ENCODE results near the gene LDLRAD2. TPM values are rescaled to one million over a fixed set of nuclear protein-coding genes. Genes with fewer than 3 reads are reported as not detected.
A peak's percentile ranks its signal among the peaks of the same experiment; 100 is the strongest.
"Not testable (repeated sequence)": the region's sequence is repeated elsewhere in the genome, so short reads cannot be mapped to it uniquely, and the experiment has no call there.

The LDLRAD2 gene
- total and polyA plus RNA-seq, 5 experiments from 2014 or later = not detected

GRCh38 chr1:21775550-21775914 lies 36.5 kb upstream of the LDLRAD2 start:
- Mint-ChIP-seq H3K4me1 (peaks cover 27 to 65% (median 50%) of the 10 kb centered on the region in 4 donors), H3K27me3 (no peaks in the 10 kb centered on the region), H3K4me3 (no peak overlapping the region), H3K9me3 (no peaks in the 10 kb centered on the region), H3K36me3 (peaks cover 0 to 8% (median 5%) of the 10 kb centered on the region in 3 donors), H3K27ac (peak overlapping the region in 6 of 10 donors; percentile 27 to 74 (median 49))
- ATAC-seq = no peak
- no peak for DNase-seq
- POLR2A ChIA-PET = no interaction called here

DNA sequence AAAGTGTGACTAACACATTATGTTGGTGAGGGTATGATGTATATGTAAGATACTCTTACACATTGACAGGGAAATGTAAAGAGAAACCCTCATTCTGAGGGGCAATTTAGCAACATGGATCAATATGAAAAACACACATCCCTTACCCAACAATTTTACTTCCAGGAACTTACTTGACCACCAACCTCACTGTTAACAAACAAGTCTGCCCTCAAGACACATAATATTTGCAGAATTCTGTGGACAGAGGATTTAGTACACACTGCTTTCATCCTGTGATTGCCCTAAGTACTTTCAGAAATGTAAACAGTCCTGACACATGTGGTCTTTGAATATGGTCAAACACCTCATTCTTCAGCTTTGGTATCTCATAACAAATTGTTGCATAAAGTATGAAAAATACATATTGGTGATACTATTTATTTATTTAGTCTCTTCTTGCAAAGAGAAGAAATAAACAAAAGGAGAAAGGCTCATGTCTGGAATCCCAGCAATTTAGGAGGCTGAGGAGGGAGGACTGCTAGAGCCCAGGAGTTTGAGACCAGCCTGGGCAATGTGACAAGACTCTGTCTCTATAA lies 36.0 kb upstream of the LDLRAD2 start:
- no peak for ATAC-seq
- H3K27ac Mint-ChIP-seq = peak overlapping the region in 8 of 10 donors; percentile 11 to 65 (median 39)
- H3K36me3 Mint-ChIP-seq = peaks cover 0 to 8% (median 5%) of the 10 kb centered on the region in 3 donors
- DNase-seq = no peak
- POLR2A ChIA-PET = interaction anchor here (0.6 kb wide), 1 partner anchor 12 kb away, joined by 3 read pairs; no protein-coding TSS in a partner anchor
- no peaks in the 10 kb centered on the region for H3K9me3 Mint-ChIP-seq
- no peak overlapping the region for H3K4me3 Mint-ChIP-seq
- peaks cover 27 to 65% (median 50%) of the 10 kb centered on the region in 4 donors for H3K4me1 Mint-ChIP-seq
- H3K27me3 Mint-ChIP-seq = no peaks in the 10 kb centered on the region

GRCh38 chr1:21776925-21777324 lies 35.1 kb upstream of the LDLRAD2 start:
- POLR2A ChIA-PET = interaction anchor here (0.6 kb wide), 1 partner anchor 11 kb away, joined by 3 read pairs; no protein-coding TSS in a partner anchor
- not testable (repeated sequence) for H3K4me3 Mint-ChIP-seq, H3K9me3 Mint-ChIP-seq, H3K27me3 Mint-ChIP-seq, ATAC-seq, DNase-seq, H3K36me3 Mint-ChIP-seq
- Mint-ChIP-seq H3K27ac (peak overlapping the region in 4 of 10 donors; percentile 23 to 59 (median 44)), H3K4me1 (peaks cover 29 to 67% (median 54%) of the 10 kb centered on the region in 4 donors)

- H3K4me1 Mint-ChIP-seq = peaks cover 29 to 62% (median 50%) of the 10 kb centered on the region in 4 donors
- no peaks in the 10 kb centered on the region for H3K27me3 Mint-ChIP-seq
- peaks cover 0 to 8% (median 5%) of the 10 kb centered on the region in 3 donors for H3K36me3 Mint-ChIP-seq
- POLR2A ChIA-PET = no interaction called here
- ATAC-seq = no peak
- H3K9me3 Mint-ChIP-seq = no peaks in the 10 kb centered on the region
- H3K27ac Mint-ChIP-seq = peak overlapping the region in 6 of 10 donors; percentile 25 to 78 (median 58)
- H3K4me3 Mint-ChIP-seq = peak overlapping the region in 4 of 10 donors; percentile 32 to 51 (median 44)
- DNase-seq = no peak
Measured at GRCh38 chr1:21778405-21778727, 33.7 kb upstream of the LDLRAD2 start.

GRCh38 chr1:21779613-21780521 lies 32.2 kb upstream of the LDLRAD2 start:
- H3K4me1 Mint-ChIP-seq = peaks cover 26 to 58% (median 47%) of the 10 kb centered on the region in 4 donors
- H3K4me3 Mint-ChIP-seq = peak overlapping the region in 9 of 10 donors; percentile 38 to 83 (median 70)
- H3K27me3 Mint-ChIP-seq = no peaks in the 10 kb centered on the region
- H3K27ac Mint-ChIP-seq = peak overlapping the region in 8 of 10 donors; percentile 6 to 74 (median 52)
- no peak for DNase-seq
- ATAC-seq = no peak
- H3K9me3 Mint-ChIP-seq = no peaks in the 10 kb centered on the region
- H3K36me3 Mint-ChIP-seq = peaks cover 0 to 8% (median 5%) of the 10 kb centered on the region in 3 donors
- POLR2A ChIA-PET = no interaction called here

DNA sequence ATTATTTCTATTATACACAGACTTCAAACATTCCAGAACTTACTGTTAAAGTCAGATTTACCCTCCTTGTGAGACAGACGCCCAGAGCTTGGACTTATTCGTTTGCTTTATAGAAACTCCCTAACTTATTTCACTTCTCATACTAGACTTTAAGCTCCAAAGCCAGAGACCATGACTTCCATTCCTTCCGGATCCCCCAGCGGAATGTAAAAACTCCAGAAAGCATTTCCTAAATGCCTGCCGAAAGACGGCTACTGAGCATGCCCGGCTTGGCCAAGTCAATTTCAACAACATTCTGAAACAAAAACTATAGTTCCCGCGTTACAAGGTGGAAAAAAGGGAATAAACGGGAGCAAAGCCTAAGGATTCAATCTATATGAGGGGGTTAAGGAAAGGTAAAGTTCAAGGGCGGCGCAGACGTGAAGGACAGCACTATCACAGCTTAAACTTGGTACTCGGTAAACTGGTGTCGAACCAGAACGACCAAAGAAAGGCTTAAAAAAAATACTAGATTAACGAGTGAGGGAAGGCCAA lies 30.2 kb upstream of the LDLRAD2 start:
- ATAC-seq (no peak), DNase-seq (no peak)
- peaks cover 0 to 5% (median 3%) of the 10 kb centered on the region in 3 donors for H3K36me3 Mint-ChIP-seq
- peaks cover 0 to 2% (median 0%) of the 10 kb centered on the region in 5 donors for H3K27me3 Mint-ChIP-seq
- peaks cover 24 to 43% (median 34%) of the 10 kb centered on the region in 4 donors for H3K4me1 Mint-ChIP-seq
- H3K4me3 Mint-ChIP-seq = peak overlapping the region; percentile 94 to 99 (median 98)
- H3K9me3 Mint-ChIP-seq = no peaks in the 10 kb centered on the region
- H3K27ac Mint-ChIP-seq = peak overlapping the region; percentile 92 to 100 (median 97)
- POLR2A ChIA-PET = interaction anchor here (0.6 to 4.0 kb wide), 7 partner anchors 9 to 270 kb away, joined by 3 to 38 read pairs (median 4); partner anchors contain the start of genes CDC42 and HSPG2

- H3K27ac Mint-ChIP-seq = peak overlapping the region; percentile 92 to 100 (median 97)
- peaks cover 0 to 5% (median 0%) of the 10 kb centered on the region in 3 donors for H3K36me3 Mint-ChIP-seq
- DNase-seq (peak in 7 of 10 donors; percentile 32 to 53 (median 45)), ATAC-seq (peak; percentile 16 to 21)
- H3K4me1 Mint-ChIP-seq = peaks cover 21 to 40% (median 32%) of the 10 kb centered on the region in 4 donors
- H3K27me3 Mint-ChIP-seq = peaks cover 0 to 2% (median 0%) of the 10 kb centered on the region in 5 donors
- peak overlapping the region; percentile 94 to 99 (median 98) for H3K4me3 Mint-ChIP-seq
- no peaks in the 10 kb centered on the region for H3K9me3 Mint-ChIP-seq
- POLR2A ChIA-PET = interaction anchor here (0.6 to 4.0 kb wide), 13 partner anchors 9 to 270 kb away, joined by 3 to 38 read pairs (median 4); partner anchors contain the start of genes CDC42 and HSPG2
Measured at GRCh38 chr1:21782349-21782867, 29.7 kb upstream of the LDLRAD2 start.

- no peaks in the 10 kb centered on the region for H3K9me3 Mint-ChIP-seq
- POLR2A ChIA-PET = interaction anchor here (0.6 to 4.0 kb wide), 13 partner anchors 10 to 257 kb away, joined by 3 to 38 read pairs (median 4); partner anchors contain the start of gene HSPG2
- peak; percentile 92 to 98 (median 96) for DNase-seq
Measured at GRCh38 chr1:21782868-21783678, 29.0 kb upstream of the LDLRAD2 start, which contains the start of gene USP48. Gene USP48, minus strand, starts transcription at chr1:21783149. Its CDS starts 192 bp downstream, at chr1:21782957.

DNA sequence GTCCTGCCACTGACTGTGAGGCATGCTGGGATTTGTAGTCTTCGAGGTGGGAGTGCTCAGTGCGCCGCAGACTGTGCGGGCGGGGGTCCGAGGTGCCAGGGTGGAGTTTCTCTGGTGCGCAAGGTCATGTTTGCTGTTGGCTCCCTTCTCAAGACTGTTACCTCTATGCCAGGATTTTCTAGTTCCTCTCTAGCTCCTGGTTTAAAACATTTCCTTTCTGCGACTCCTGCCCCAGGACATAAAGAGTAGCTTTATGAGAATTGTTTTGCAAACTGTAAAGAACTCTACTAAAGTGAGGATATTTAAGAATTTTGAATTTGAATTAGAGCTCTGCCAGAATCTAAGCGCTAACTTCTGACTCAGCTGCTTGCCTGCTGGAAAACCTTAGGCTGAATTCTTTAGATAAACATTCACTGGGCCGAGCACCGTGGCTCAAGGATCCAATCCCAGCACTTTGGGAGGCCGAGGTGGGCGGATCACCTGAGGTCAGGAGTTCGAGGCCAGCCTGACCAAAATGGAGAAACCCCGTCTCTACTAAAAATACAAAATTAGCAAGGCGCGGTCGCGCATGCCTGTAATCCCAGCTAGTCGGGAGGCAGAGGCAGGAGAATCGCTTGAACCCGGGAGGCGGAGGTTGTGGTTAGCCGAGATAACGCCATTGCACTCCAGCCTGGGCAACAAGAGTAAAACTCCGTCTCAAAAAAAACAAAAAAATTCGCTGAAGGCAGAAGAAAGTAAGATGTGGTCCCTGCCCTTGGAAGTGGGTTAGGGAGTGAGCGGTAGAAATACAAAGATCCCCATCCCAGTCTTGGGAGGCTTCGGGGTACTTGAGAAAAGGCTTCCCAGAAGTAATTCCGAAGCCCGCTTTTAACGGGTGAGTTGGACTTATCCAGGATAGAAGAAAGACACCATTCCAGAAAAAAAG lies 28.1 kb upstream of the LDLRAD2 start:
- H3K4me1 Mint-ChIP-seq = peaks cover 16 to 31% (median 28%) of the 10 kb centered on the region in 4 donors
- ATAC-seq = no peak

More at GRCh38 chr1:21782868-21783678, 29.0 kb upstream of the LDLRAD2 start, which contains the start of gene USP48:
- peak; percentile 86 to 88 for ATAC-seq
- Mint-ChIP-seq H3K27me3 (peaks cover 0 to 2% (median 0%) of the 10 kb centered on the region in 5 donors), H3K4me1 (peaks cover 19 to 37% (median 30%) of the 10 kb centered on the region in 4 donors), H3K36me3 (peaks cover 0 to 3% (median 0%) of the 10 kb centered on the region in 3 donors), H3K27ac (peak within 1 kb of the TSS; percentile 99 to 100 (median 100)), H3K4me3 (peak within 1 kb of the TSS; percentile 94 to 99 (median 98))

GRCh38 chr1:21785764-21786163 lies 26.3 kb upstream of the LDLRAD2 start:
- ATAC-seq, H3K27ac Mint-ChIP-seq, POLR2A ChIA-PET, DNase-seq, H3K4me3 Mint-ChIP-seq, H3K36me3 Mint-ChIP-seq, H3K27me3 Mint-ChIP-seq, H3K9me3 Mint-ChIP-seq: not testable (repeated sequence)
- H3K4me1 Mint-ChIP-seq = peaks cover 4 to 19% (median 14%) of the 10 kb centered on the region in 4 donors

More for the DNA sequence above, 28.1 kb upstream of the LDLRAD2 start:
- H3K36me3 Mint-ChIP-seq = no peaks in the 10 kb centered on the region
- peaks cover 0 to 2% (median 0%) of the 10 kb centered on the region in 5 donors for H3K27me3 Mint-ChIP-seq
- no peaks in the 10 kb centered on the region for H3K9me3 Mint-ChIP-seq
- peak in 1 of 10 donors; percentile 63 for DNase-seq
- H3K27ac Mint-ChIP-seq = peak overlapping the region; percentile 99 to 100 (median 100)
- H3K4me3 Mint-ChIP-seq = peak overlapping the region; percentile 94 to 99 (median 98)
- POLR2A ChIA-PET = interaction anchor here (1.0 to 4.0 kb wide), 8 partner anchors 11 to 249 kb away, joined by 3 to 38 read pairs (median 4); no protein-coding TSS in a partner anchor
